ENCODE measurements around the gene ADCY5.

- TF ChIP-seq L3MBTL2 (conservative IDR thresholded peaks at IDR 0.05) (no peak), SP1 (IDR thresholded peaks at IDR 0.05) (no peak), ARNT (IDR thresholded peaks at IDR 0.05) (no peak), ELF4 (IDR thresholded peaks at IDR 0.05) (no peak)
These were observed 23.7 kb downstream of the ADCY5 start for GRCh38 chr3:123424999-123425712.

Data from HEK293T (cell line).